HEK293 (cell line): ENCODE data around the gene PLCB1.

ENCODE experiments used
- CTCF ChIA-PET: fragments of 350-600 bp; formaldehyde crosslinking; extraction: SDS; loops from one replicate; lab custom pipeline; 2021; ENCODE audit warnings: antibody characterized with exemption; lab: Yijun Ruan, JAX
- POLR2A ChIA-PET: fragments of 300-600 bp; formaldehyde crosslinking; extraction: SDS; loops from one replicate; lab custom pipeline; 2020; ENCODE audit warnings: antibody characterized with exemption, inconsistent platforms; lab: Yijun Ruan, JAX
- H3K27ac ChIP-seq: fragments of 200-500 bp; sonication (Bioruptor generic); 2 replicates; pipeline ENCODE4 v1.5.1; 2014; ENCODE audit warnings: low read depth, low read length, control low read depth, inconsistent platforms; ENCODE audit errors: extremely low read depth
- H3K36me3 ChIP-seq, 2 experiments: fragments of 200-500 bp in 1 of 2; sonication (Bioruptor generic) in 1 of 2; 1 replicate in 1 of 2; 2 replicates in 1 of 2; pipeline ENCODE4 v1.5.1; 2014 to 2017; ENCODE audit warnings: inconsistent platforms in 2 of 2, low read length in 2 of 2; ENCODE audit not compliant: control insufficient read depth in 2 of 2, insufficient read depth in 1 of 2
- H3K4me1 ChIP-seq: fragments of 200-500 bp; sonication (Bioruptor generic); 2 replicates; pipeline ENCODE4 v1.5.1; 2014; ENCODE audit warnings: mild to moderate bottlenecking, low read length, inconsistent platforms; ENCODE audit not compliant: control insufficient read depth, insufficient read depth
- H3K4me3 ChIP-seq: 2 replicates; pipeline ENCODE4 v1.5.1; 2011; ENCODE audit warnings: low read depth, mild to moderate bottlenecking, control low read depth, low read length, moderate library complexity
- H3K9me3 ChIP-seq: fragments of 200-500 bp; sonication (Bioruptor generic); 2 replicates; pipeline ENCODE4 v1.5.1; 2014; ENCODE audit warnings: low read depth, low read length, inconsistent platforms; ENCODE audit not compliant: control insufficient read depth, insufficient read depth
- AEBP2 ChIP-seq: fragments of 450-650 bp; formaldehyde crosslinking; IDR thresholded peaks from 2 replicates; pipeline ENCODE4 v1.5.1; 2016; ENCODE audit warnings: missing biosample characterization, missing genetic modification characterization, borderline replicate concordance
- FEZF1 ChIP-seq: fragments of 450-650 bp; formaldehyde crosslinking; IDR thresholded peaks from 2 replicates; pipeline ENCODE4 v1.5.1; 2016; ENCODE audit warnings: missing biosample characterization, missing genetic modification characterization
- WT1 ChIP-seq: fragments of 450-650 bp; formaldehyde crosslinking; IDR thresholded peaks from 2 replicates; pipeline ENCODE4 v1.5.1; 2016; ENCODE audit warnings: missing biosample characterization, missing genetic modification characterization
- ZBTB20 ChIP-seq: fragments of 450-650 bp; formaldehyde crosslinking; IDR thresholded peaks from 2 replicates; pipeline ENCODE4 v1.5.1; 2016; ENCODE audit warnings: missing biosample characterization, missing genetic modification characterization
- ZBTB26 ChIP-seq: fragments of 450-650 bp; formaldehyde crosslinking; optimal IDR thresholded peaks from 2 replicates; pipeline ENCODE3; 2016; ENCODE audit warnings: missing biosample characterization, mild to moderate bottlenecking, missing genetic modification characterization
- ZBTB7A ChIP-seq: fragments of 450-650 bp; formaldehyde crosslinking; IDR thresholded peaks from 2 replicates; pipeline ENCODE4 v1.5.1; 2016; ENCODE audit warnings: low read depth, missing biosample characterization, missing genetic modification characterization
- ZFP37 ChIP-seq: fragments of 450-650 bp; formaldehyde crosslinking; IDR thresholded peaks from 2 replicates; pipeline ENCODE4 v1.5.1; 2016; ENCODE audit warnings: missing biosample characterization, missing genetic modification characterization
- ZNF133 ChIP-seq: fragments of 450-650 bp; formaldehyde crosslinking; IDR thresholded peaks from 2 replicates; pipeline ENCODE4 v1.5.1; 2016; ENCODE audit warnings: missing biosample characterization, missing genetic modification characterization
- ZNF221 ChIP-seq: fragments of 450-650 bp; formaldehyde crosslinking; IDR thresholded peaks from 2 replicates; pipeline ENCODE4 v1.5.1; 2017; ENCODE audit warnings: missing biosample characterization, missing genetic modification characterization, borderline replicate concordance
- ZNF404 ChIP-seq: fragments of 450-650 bp; formaldehyde crosslinking; IDR thresholded peaks from 2 replicates; pipeline ENCODE4 v1.5.1; 2017; ENCODE audit warnings: missing biosample characterization, missing genetic modification characterization
- ZNF433 ChIP-seq: fragments of 450-650 bp; formaldehyde crosslinking; IDR thresholded peaks from 2 replicates; pipeline ENCODE4 v1.5.1; 2016; ENCODE audit warnings: missing biosample characterization, missing genetic modification characterization, low read depth
- ZNF548 ChIP-seq: fragments of 450-650 bp; formaldehyde crosslinking; IDR thresholded peaks from 2 replicates; pipeline ENCODE4 v1.5.1; 2016; ENCODE audit warnings: missing biosample characterization, missing genetic modification characterization
- ZNF558 ChIP-seq: fragments of 450-650 bp; formaldehyde crosslinking; IDR thresholded peaks from 2 replicates; pipeline ENCODE4 v1.5.1; 2016; ENCODE audit warnings: missing biosample characterization, missing genetic modification characterization
- ZNF639 ChIP-seq: fragments of 450-650 bp; formaldehyde crosslinking; IDR thresholded peaks from 2 replicates; pipeline ENCODE4 v1.5.1; 2016; ENCODE audit warnings: missing biosample characterization, missing genetic modification characterization
- ZNF670 ChIP-seq: fragments of 450-650 bp; formaldehyde crosslinking; IDR thresholded peaks from 2 replicates; pipeline ENCODE4 v1.5.1; 2016; ENCODE audit warnings: missing biosample characterization, missing genetic modification characterization, low read depth
- TF ChIP-seq, protein P1 (sequence below): fragments of 450-650 bp; formaldehyde crosslinking; IDR thresholded peaks from 2 replicates; pipeline ENCODE4 v1.5.1; 2016; ENCODE audit warnings: missing biosample characterization, missing genetic modification characterization
- TF ChIP-seq, protein P2 (sequence below): fragments of 450-650 bp; formaldehyde crosslinking; IDR thresholded peaks from 2 replicates; pipeline ENCODE4 v1.5.1; 2017; ENCODE audit warnings: missing biosample characterization, missing genetic modification characterization

The PLCB1 gene

DNA sequence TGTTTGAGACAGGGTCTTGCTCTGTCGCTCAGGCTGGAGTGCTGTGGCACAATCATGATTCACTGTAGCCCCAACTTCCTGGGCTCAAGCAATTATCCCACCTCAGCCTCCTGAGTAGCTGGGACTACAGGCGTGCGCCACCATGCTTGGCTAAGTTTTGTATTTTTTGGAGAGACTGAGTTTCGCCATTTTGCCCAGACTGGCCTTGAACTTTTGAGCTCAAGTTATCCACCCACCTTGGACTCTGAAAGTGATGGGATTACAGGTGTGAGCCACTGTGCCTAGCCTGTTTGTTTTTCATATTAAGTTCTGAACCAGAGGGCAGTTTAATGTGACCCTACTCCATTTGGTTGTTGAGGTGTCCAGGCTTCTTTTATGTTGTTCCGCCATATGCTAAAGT is 194.8 kb downstream of the PLCB1 start:
- Histone ChIP-seq H3K9me3 (no peaks in the 10 kb centered on the region), H3K4me1 (peaks cover 4% of the 10 kb centered on the region), H3K4me3 (no peak overlapping the region), H3K36me3 (no peaks in the 10 kb centered on the region), H3K27ac (no peak overlapping the region)
- ChIA-PET CTCF (interaction anchor here (1.0 kb wide), 1 partner anchor 394 kb away, joined by 3 read pairs; no protein-coding TSS in a partner anchor), POLR2A (no interaction called here)
- TF ChIP-seq ZNF404 (tag by site-specific recombination) (no peak), ZNF548 (tag by site-specific recombination) (no peak), AEBP2 (tag by site-specific recombination) (no peak), ZBTB7A (tag by site-specific recombination) (no peak), ZNF433 (tag by site-specific recombination) (no peak)

DNA sequence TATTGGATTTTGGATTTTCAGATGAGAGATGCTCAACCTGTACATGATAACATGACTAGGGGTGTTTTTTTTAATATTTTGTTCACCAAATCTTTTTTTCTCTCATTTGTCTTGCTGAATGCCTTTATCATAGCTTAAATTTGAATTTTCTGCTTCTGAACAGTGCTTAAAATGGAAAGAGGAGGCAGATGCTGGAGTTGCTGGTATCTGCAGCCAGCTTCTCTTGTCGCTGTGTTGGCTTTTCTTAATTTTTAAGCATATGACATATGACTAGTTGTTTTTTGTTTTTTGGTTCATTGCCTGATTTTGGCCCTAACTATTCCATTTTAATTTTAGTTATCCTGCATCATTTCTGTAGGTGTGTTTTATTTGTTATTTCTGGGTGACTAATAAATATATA is 196.1 kb downstream of the PLCB1 start:
- Histone ChIP-seq H3K9me3 (no peaks in the 10 kb centered on the region), H3K36me3 (no peaks in the 10 kb centered on the region), H3K4me3 (no peak overlapping the region), H3K4me1 (peaks cover 4% of the 10 kb centered on the region), H3K27ac (no peak overlapping the region)
- CTCF ChIA-PET = no interaction called here
- TF ChIP-seq ZFP37 (tag by site-specific recombination) (no peak), ZBTB26 (no peak), ZNF133 (no peak), WT1 (tag by site-specific recombination) (no peak), ZNF670 (tag by site-specific recombination) (no peak), ZBTB20 (tag by site-specific recombination) (no peak), ZNF558 (tag by site-specific recombination) (no peak), ZNF639 (tag by site-specific recombination) (no peak)
- TF ChIP-seq, protein P1, sequence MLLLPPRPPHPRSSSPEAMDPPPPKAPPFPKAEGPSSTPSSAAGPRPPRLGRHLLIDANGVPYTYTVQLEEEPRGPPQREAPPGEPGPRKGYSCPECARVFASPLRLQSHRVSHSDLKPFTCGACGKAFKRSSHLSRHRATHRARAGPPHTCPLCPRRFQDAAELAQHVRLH (tag by site-specific recombination) = no peak
- TF ChIP-seq, protein P2, sequence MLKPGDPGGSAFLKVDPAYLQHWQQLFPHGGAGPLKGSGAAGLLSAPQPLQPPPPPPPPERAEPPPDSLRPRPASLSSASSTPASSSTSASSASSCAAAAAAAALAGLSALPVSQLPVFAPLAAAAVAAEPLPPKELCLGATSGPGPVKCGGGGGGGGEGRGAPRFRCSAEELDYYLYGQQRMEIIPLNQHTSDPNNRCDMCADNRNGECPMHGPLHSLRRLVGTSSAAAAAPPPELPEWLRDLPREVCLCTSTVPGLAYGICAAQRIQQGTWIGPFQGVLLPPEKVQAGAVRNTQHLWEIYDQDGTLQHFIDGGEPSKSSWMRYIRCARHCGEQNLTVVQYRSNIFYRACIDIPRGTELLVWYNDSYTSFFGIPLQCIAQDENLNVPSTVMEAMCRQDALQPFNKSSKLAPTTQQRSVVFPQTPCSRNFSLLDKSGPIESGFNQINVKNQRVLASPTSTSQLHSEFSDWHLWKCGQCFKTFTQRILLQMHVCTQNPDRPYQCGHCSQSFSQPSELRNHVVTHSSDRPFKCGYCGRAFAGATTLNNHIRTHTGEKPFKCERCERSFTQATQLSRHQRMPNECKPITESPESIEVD (tag by site-specific recombination) = no peak
- POLR2A ChIA-PET = no interaction called here

DNA sequence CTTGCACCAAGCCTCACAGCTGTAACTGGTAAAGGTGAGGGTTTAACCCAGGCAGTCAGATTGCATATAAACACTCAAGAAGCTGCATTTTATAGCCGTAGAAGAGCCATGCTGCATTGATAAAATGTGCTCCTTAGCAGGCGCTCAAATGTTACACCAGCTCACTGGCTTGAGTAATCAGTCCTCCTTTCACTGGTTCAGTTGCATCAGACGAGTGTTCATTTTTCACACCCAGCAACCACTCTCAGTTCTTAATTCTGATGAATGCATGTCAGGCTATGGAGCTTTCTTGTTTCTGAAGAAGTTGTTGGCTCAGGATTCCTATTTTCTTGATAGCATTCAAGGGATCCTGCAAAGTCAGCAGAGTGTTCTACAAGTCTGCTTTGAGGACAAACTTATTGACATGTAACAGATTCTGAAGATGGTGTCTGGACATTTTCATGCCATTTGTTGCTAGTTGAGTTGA is 198.3 kb downstream of the PLCB1 start:
- POLR2A ChIA-PET = interaction anchor here (0.7 kb wide), 1 partner anchor 943 kb away, joined by 3 read pairs; no protein-coding TSS in a partner anchor
- Histone ChIP-seq H3K4me1 (peaks cover 4% of the 10 kb centered on the region), H3K27ac (no peak overlapping the region)

More for the DNA sequence above, 198.3 kb downstream of the PLCB1 start:
- CTCF ChIA-PET = interaction anchor here (1.3 kb wide), 1 partner anchor 60 kb away, joined by 4 read pairs; no protein-coding TSS in a partner anchor
- Histone ChIP-seq H3K9me3 (no peaks in the 10 kb centered on the region), H3K36me3 (no peaks in the 10 kb centered on the region), H3K4me3 (no peak overlapping the region)
- TF ChIP-seq FEZF1 (tag by site-specific recombination) (0 out of 2 replicates have a peak, but pooled peaks have one; percentile 15), ZNF221 (tag by site-specific recombination) (no peak)
